CD4-positive, alpha-beta T cell treated with Interleukin-4 for 4 hours (primary cell): ENCODE data around the gene C22orf23.
A peak's percentile ranks its signal among the peaks of the same experiment; 100 is the strongest.

ENCODE experiments used
- DNase-seq: peaks from one replicate; pipeline ENCODE4 v3.0.0-alpha.2; 2020

Gene C22orf23

GRCh38 chr22:37896939-37897338 lies 56.5 kb downstream of the C22orf23 start:
- no peak for DNase-seq

GRCh38 chr22:37896181-37896592 lies 57.2 kb downstream of the C22orf23 start:
- DNase-seq: peak; percentile 50

GRCh38 chr22:37894939-37895670 lies 58.3 kb downstream of the C22orf23 start:
- DNase-seq: no peak

GRCh38 chr22:37893583-37893983 lies 59.8 kb downstream of the C22orf23 start:
- DNase-seq: no peak
